ENCODE results near the gene COL8A1.
"Not testable (repeated sequence)": the region's sequence is repeated elsewhere in the genome, so short reads cannot be mapped to it uniquely, and the experiment has no call there.

COL8A1 gene

GRCh38 chr3:99724276-99724675 is 85.9 kb downstream of the COL8A1 start:
- no peak for DNase-seq (ENCODE audit: insufficient read length, low spot score)
- FAIRE-seq, result no peak
- TF ChIP-seq CTCF (IDR thresholded peaks at IDR 0.05; ENCODE audit: insufficient read depth, missing control alignments), result no peak

- no peak for FAIRE-seq
- no peak for TF ChIP-seq CTCF (IDR thresholded peaks at IDR 0.05; ENCODE audit: insufficient read depth, missing control alignments)
- DNase-seq (ENCODE audit: insufficient read length, low spot score), result no peak
Observed at GRCh38 chr3:99730870-99731269, 92.5 kb downstream of the COL8A1 start.

GRCh38 chr3:99731499-99731898 is 93.1 kb downstream of the COL8A1 start:
- FAIRE-seq (no peak), DNase-seq (ENCODE audit: insufficient read length, low spot score) (no peak)

GRCh38 chr3:99740371-99740770 is 102.0 kb downstream of the COL8A1 start:
- not testable (repeated sequence) for DNase-seq (ENCODE audit: insufficient read length, low spot score); FAIRE-seq

More at GRCh38 chr3:99731499-99731898, 93.1 kb downstream of the COL8A1 start:
- TF ChIP-seq CTCF (IDR thresholded peaks at IDR 0.05; ENCODE audit: insufficient read depth, missing control alignments), result no peak

GRCh38 chr3:99741588-99741987 is 103.2 kb downstream of the COL8A1 start:
- FAIRE-seq, result no peak
- no peak for TF ChIP-seq CTCF (IDR thresholded peaks at IDR 0.05; ENCODE audit: insufficient read depth, missing control alignments)

GRCh38 chr3:99747915-99748314 is 109.5 kb downstream of the COL8A1 start:
- DNase-seq (ENCODE audit: insufficient read length, low spot score) (no peak), FAIRE-seq (no peak)
- peak; percentile 49 for TF ChIP-seq CTCF (IDR thresholded peaks at IDR 0.05; ENCODE audit: insufficient read depth, missing control alignments)

More at GRCh38 chr3:99741588-99741987, 103.2 kb downstream of the COL8A1 start:
- no peak for DNase-seq (ENCODE audit: insufficient read length, low spot score)

- no peak for TF ChIP-seq CTCF (IDR thresholded peaks at IDR 0.05; ENCODE audit: insufficient read depth, missing control alignments)
- no peak for FAIRE-seq
Observed at GRCh38 chr3:99751649-99752048, 113.3 kb downstream of the COL8A1 start.

More at GRCh38 chr3:99751649-99752048, 113.3 kb downstream of the COL8A1 start:
- DNase-seq (ENCODE audit: insufficient read length, low spot score), result no peak

Measured in D721Med (cell line).